GM12878 (cell line): ENCODE data around the gene PGLYRP4. TPM values are rescaled to one million over a fixed set of nuclear protein-coding genes. Genes with fewer than 3 reads are reported as not detected.

Experiments used
- ATAC-seq: fragments of 200-7000 bp; cut with Tn5 transposase; 3 replicates; pipeline ENCODE4 v1.9.1; 2020; ENCODE audit warnings: mild to moderate bottlenecking, moderate library complexity
- BruUV-seq: library from RNA; stranded (reverse); fragments of 400-500 nt; replicated peaks from 2 replicates; lab custom pipeline; 2021; lab: Mats Ljungman, UMichigan
- CTCF ChIA-PET: fragments of 300-600 bp; sonication (Branson Sonifier 250); formaldehyde crosslinking; extraction: SDS; loops from one replicate; lab custom pipeline; 2021; ENCODE audit warnings: inconsistent platforms; lab: Yijun Ruan, JAX
- POLR2A ChIA-PET: fragments of 350-600 bp; formaldehyde crosslinking; extraction: SDS; loops from one replicate; lab custom pipeline; 2021; ENCODE audit warnings: inconsistent platforms; lab: Charles Lee
- RAD21 ChIA-PET: fragments of 300-600 bp; sonication (Branson Sonifier 250); formaldehyde crosslinking; loops from one replicate; lab custom pipeline; 2023; ENCODE audit warnings: antibody characterized with exemption; ENCODE audit not compliant: unreplicated experiment; lab: Charles Lee
- SMC1A ChIA-PET: fragments of 300-600 bp; sonication (Branson Sonifier 250); formaldehyde crosslinking; loops from one replicate; lab custom pipeline; 2023; ENCODE audit not compliant: unreplicated experiment, uncharacterized antibody; lab: Charles Lee
- DNase-seq: peaks from one replicate; pipeline ENCODE4 v3.0.0-alpha.2; 2011; ENCODE audit warnings: low read depth, low spot score
- FAIRE-seq: peaks from 3 replicates; lab custom pipeline; 2011; peaks lifted over from hg19 to GRCh38; lab: Jason Lieb, UNC
- H2AFZ ChIP-seq: 2 replicates; pipeline ENCODE4 v1.6.0; 2011; ENCODE audit warnings: low read depth, low read length, control low read depth; ENCODE audit not compliant: control insufficient read depth
- H3K27ac ChIP-seq: 2 replicates; pipeline ENCODE4 v1.5.1; 2011; ENCODE audit warnings: control low read depth; ENCODE audit not compliant: control insufficient read depth, insufficient read depth
- H3K27me3 ChIP-seq, 2 experiments: replicated peaks in 1 of 2; 2 replicates each; pipeline versions ENCODE4 v1.6.0 to v1.6.1; 2011; ENCODE audit warnings: low read length in 1 of 2; ENCODE audit not compliant: control insufficient read depth in 2 of 2, insufficient read depth in 2 of 2
- H3K36me3 ChIP-seq, 2 experiments: 2 replicates each; pipeline ENCODE4 v1.5.1; 2011; ENCODE audit warnings: low read length in 1 of 2; ENCODE audit not compliant: control insufficient read depth in 2 of 2, insufficient read depth in 2 of 2
- H3K4me1 ChIP-seq: 2 replicates; pipeline ENCODE4 v1.6.1; 2011; ENCODE audit warnings: mild to moderate bottlenecking, low read length, moderate library complexity, mixed read lengths; ENCODE audit not compliant: control insufficient read depth, insufficient read depth
- H3K4me2 ChIP-seq: 2 replicates; pipeline ENCODE4 v1.6.0; 2011; ENCODE audit warnings: control low read depth; ENCODE audit not compliant: control insufficient read depth, insufficient read depth
- H3K4me3 ChIP-seq: fragments of 200-600 bp; sonication (generic); 2 replicates; pipeline ENCODE4 v1.5.1; 2016
- H3K79me2 ChIP-seq: 2 replicates; pipeline ENCODE4 v1.6.0; 2011; ENCODE audit warnings: low read length; ENCODE audit not compliant: control insufficient read depth, insufficient read depth
- H3K9ac ChIP-seq: 2 replicates; pipeline ENCODE4 v1.8.0; 2011; ENCODE audit warnings: low read length, control low read depth, mixed read lengths; ENCODE audit not compliant: control insufficient read depth, insufficient read depth
- H3K9me3 ChIP-seq: replicated peaks from 3 replicates; pipeline ENCODE4 v1.5.1; 2011; ENCODE audit warnings: mild to moderate bottlenecking, low read length; ENCODE audit not compliant: control insufficient read depth, insufficient read depth
- H4K20me1 ChIP-seq: 2 replicates; pipeline ENCODE4 v1.6.0; 2011; ENCODE audit not compliant: control insufficient read depth, insufficient read depth
- BACH1 ChIP-seq: fragments of 450-650 bp; IDR thresholded peaks from 2 replicates; pipeline ENCODE4 v1.6.1; 2017; ENCODE audit warnings: mild to moderate bottlenecking, borderline replicate concordance
- BHLHE40 ChIP-seq, 2 experiments: fragments of 450-650 bp in 1 of 2; IDR thresholded peaks; 2 replicates each; pipeline ENCODE4 v1.6.1; 2011 to 2017; ENCODE audit warnings: low read depth in 2 of 2, borderline replicate concordance in 1 of 2, improper control_type of control experiment in 1 of 2, low read length in 1 of 2, mild to moderate bottlenecking in 1 of 2
- HCFC1 ChIP-seq: fragments of 150-350 bp; IDR thresholded peaks from 2 replicates; pipeline ENCODE4 v1.6.1; 2014; ENCODE audit warnings: low read length
- HDAC2 ChIP-seq: fragments of 200-600 bp; sonication (generic); IDR thresholded peaks from 2 replicates; pipeline ENCODE4 v1.6.1; 2017
- IKZF1 ChIP-seq: fragments of 450-650 bp; conservative IDR thresholded peaks from 2 replicates; pipeline ENCODE4 v1.6.1; 2017; ENCODE audit warnings: antibody characterized with exemption, mild to moderate bottlenecking
- IKZF2 ChIP-seq, 2 experiments: fragments of 450-650 bp; IDR thresholded peaks; 2 replicates each; pipeline ENCODE4 v1.6.1; 2017; ENCODE audit warnings: mild to moderate bottlenecking in 2 of 2, moderate library complexity in 2 of 2
- PKNOX1 ChIP-seq: fragments of 450-650 bp; IDR thresholded peaks from 2 replicates; pipeline ENCODE4 v1.6.1; 2016; ENCODE audit warnings: mild to moderate bottlenecking
- ZSCAN29 ChIP-seq: fragments of 450-650 bp; IDR thresholded peaks from 2 replicates; pipeline ENCODE4 v1.6.1; 2017; ENCODE audit warnings: mild to moderate bottlenecking, moderate library complexity
- WGBS: methylation state at CpG from one replicate; pipeline ENCODE4 v1.1.6; 2016; ENCODE audit warnings: low lambda C conversion rate; ENCODE audit not compliant: insufficient replicate concordance, insufficient coverage; ENCODE audit errors: missing lambda C conversion rate; 5-methylcytosine and 5-hydroxymethylcytosine counted together
- in situ Hi-C: fragments of 300-500 bp; cut with MboI; formaldehyde crosslinking; loops from 9 replicates; pipeline ENCODE4 v1.14.3; 2018; ENCODE audit warnings: mixed read lengths
- intact Hi-C: fragments of 100-400 bp; cut with micrococcal nuclease; formaldehyde crosslinking; loops from one replicate; pipeline ENCODE4 v1.14.2; 2022; ENCODE audit not compliant: unreplicated experiment
- polyA plus RNA-seq, 11 experiments: library from polyadenylated mRNA; depleted of rRNA in 4 of 11; unstranded in 6 of 11; stranded (reverse) in 5 of 11; fragments of >200 nt; fragmentation: Nextera tagmentation in 4 of 11; fragmentation: Illumina TruSeq in 1 of 11; extraction: Ambion mirVana in 4 of 11; extraction: Trizol in 1 of 11; gene quantifications; 1 replicate in 1 of 11; 2 replicates in 10 of 11; pipeline versions ENCODE4 v1.2.1 to v1.2.3, GENCODE V29; 2011 to 2016; ENCODE audit warnings: inconsistent platforms in 2 of 11, missing spikeins in 2 of 11, low read depth in 1 of 11
- total RNA-seq, 4 experiments: library from RNA; depleted of rRNA in 3 of 4; stranded (reverse); fragments of >200 nt in 3 of 4; fragmentation: Illumina TruSeq in 1 of 4; extraction: Trizol in 1 of 4; gene quantifications; 2 replicates each; pipeline versions ENCODE4 v1.2.1 to v1.2.3, GENCODE V29; 2013 to 2021
- TF ChIP-seq, protein P1 (sequence below): fragments of 450-650 bp; IDR thresholded peaks from 2 replicates; pipeline ENCODE4 v1.6.1; 2017; ENCODE audit warnings: low read depth, mild to moderate bottlenecking, moderate library complexity
- TF ChIP-seq, protein P2 (sequence below): IDR thresholded peaks from 2 replicates; pipeline ENCODE4 v1.6.1; 2011; ENCODE audit warnings: low read depth, mild to moderate bottlenecking, low read length, moderate library complexity, borderline replicate concordance; ENCODE audit errors: extremely low read depth

The PGLYRP4 gene
- total and polyA plus RNA-seq, 10 of the 15 experiments (the other 5 are each of a cell fraction or from before 2014, with no cell fraction given) = 0.22 to 3.0 (median 0.44) TPM

DNA sequence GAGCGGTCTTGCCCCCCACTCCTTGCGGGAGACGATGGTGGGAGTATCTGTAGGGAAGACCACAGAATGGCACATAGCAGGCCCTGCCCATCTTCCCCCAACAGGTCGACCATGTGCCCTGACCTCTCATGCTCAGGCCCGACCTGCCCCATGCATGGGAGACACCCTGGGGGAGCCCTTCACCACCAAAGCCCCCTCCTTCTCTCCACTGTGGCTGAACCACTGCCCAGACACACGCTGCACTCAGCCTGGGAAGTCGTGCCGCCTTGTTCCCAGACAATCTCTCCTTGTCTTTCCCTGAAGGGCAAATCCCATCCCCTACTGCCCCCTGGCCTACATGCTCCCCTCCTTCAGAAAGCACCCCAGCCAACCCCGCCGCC lies 41.4 kb downstream of the PGLYRP4 start:
- WGBS = 36% methylated on average over 10 of the region's 10 CpGs
- Histone ChIP-seq H3K9me3 (no peaks in the 10 kb centered on the region; the same call in 2 of the 3 replicates), H3K36me3 (no peaks in the 10 kb centered on the region), H3K4me3 (no peak overlapping the region), H3K79me2 (no peaks in the 10 kb centered on the region), H3K27ac (no peak overlapping the region), H3K9ac (no peak overlapping the region), H2AFZ (no peak overlapping the region), H3K27me3 (no peaks in the 10 kb centered on the region; a peak in 1 of 4 replicates), H3K4me1 (no peaks in the 10 kb centered on the region), H4K20me1 (no peaks in the 10 kb centered on the region), H3K4me2 (no peak overlapping the region)
- no TSS peak for BruUV-seq
- RAD21 ChIA-PET = no interaction called here
- POLR2A ChIA-PET = no interaction called here
- DNase-seq (no peak), ATAC-seq (no peak), FAIRE-seq (no peak)
- no peak for TF ChIP-seq BACH1
- TF ChIP-seq, protein P1, sequence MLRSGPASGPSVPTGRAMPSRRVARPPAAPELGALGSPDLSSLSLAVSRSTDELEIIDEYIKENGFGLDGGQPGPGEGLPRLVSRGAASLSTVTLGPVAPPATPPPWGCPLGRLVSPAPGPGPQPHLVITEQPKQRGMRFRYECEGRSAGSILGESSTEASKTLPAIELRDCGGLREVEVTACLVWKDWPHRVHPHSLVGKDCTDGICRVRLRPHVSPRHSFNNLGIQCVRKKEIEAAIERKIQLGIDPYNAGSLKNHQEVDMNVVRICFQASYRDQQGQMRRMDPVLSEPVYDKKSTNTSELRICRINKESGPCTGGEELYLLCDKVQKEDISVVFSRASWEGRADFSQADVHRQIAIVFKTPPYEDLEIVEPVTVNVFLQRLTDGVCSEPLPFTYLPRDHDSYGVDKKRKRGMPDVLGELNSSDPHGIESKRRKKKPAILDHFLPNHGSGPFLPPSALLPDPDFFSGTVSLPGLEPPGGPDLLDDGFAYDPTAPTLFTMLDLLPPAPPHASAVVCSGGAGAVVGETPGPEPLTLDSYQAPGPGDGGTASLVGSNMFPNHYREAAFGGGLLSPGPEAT = no peak
- TF ChIP-seq PKNOX1 = no peak
- TF ChIP-seq, protein P2, sequence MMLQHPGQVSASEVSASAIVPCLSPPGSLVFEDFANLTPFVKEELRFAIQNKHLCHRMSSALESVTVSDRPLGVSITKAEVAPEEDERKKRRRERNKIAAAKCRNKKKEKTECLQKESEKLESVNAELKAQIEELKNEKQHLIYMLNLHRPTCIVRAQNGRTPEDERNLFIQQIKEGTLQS = no peak
- TF ChIP-seq ZSCAN29 = no peak
- no peak for TF ChIP-seq IKZF2 (IDR thresholded peaks at IDR 0.05)
- no peak for TF ChIP-seq BHLHE40 (IDR thresholded peaks at IDR 0.05; ENCODE audit: borderline replicate concordance in 1 of 2, low read depth in 2 of 2, low read length in 1 of 2)
- TF ChIP-seq HCFC1 = no peak
- no peak for TF ChIP-seq HDAC2
- no peak for TF ChIP-seq IKZF1
- SMC1A ChIA-PET = interaction anchor here (1.1 kb wide), 1 partner anchor 74 kb away, joined by 3 read pairs; no protein-coding TSS in a partner anchor
- intact Hi-C loops = no loop called here
- CTCF ChIA-PET = no interaction called here
- in situ Hi-C loops = no loop called here
